ENCODE results near the gene ATOSA.

The ATOSA gene

DNA sequence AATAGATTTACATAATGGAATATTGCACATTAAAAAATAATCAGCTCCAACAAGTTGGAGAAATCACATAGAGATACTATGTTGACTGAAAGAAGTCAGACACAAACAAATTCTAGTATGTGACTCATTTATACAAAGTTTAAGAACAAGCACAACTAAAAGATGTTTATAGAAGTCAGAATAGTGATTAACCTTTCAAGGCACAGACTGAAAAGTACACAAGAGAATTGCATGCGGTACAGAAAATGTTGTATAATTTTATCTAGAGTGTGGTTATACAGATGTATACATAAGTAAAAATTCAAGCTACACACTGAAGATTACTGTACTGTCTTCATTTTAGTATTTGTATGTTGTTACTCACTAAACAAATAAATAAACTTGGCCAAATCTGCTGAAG, 19.3 kb upstream of the ATOSA start:
- Histone ChIP-seq H4K20me1 (ENCODE audit: control insufficient read depth, insufficient read depth, low read depth, low read length) (no peaks in the 10 kb centered on the region), H3K79me2 (ENCODE audit: control insufficient read depth, low read length) (peaks cover 34% of the 10 kb centered on the region), H3K27ac (ENCODE audit: low read depth, low read length) (no peak overlapping the region), H3K4me1 (ENCODE audit: control insufficient read depth, low read length) (peaks cover 72% of the 10 kb centered on the region), H3K4me3 (ENCODE audit: low read length) (no peak overlapping the region), H3F3A (ENCODE audit: control insufficient read depth, insufficient read depth) (0 out of 2 replicates have a peak, but pooled peaks cover 3% of the 10 kb centered on the region), H3K27me3 (ENCODE audit: control insufficient read depth, low read length) (no peaks in the 10 kb centered on the region), H3K4me2 (ENCODE audit: low read length) (no peak overlapping the region), H3K9me2 (replicated peaks; ENCODE audit: control insufficient read depth, low read length) (no peaks in the 10 kb centered on the region), H3K36me3 (ENCODE audit: control insufficient read depth, low read length) (peaks cover 3% of the 10 kb centered on the region; the same call in 1 of the 2 replicates), H3K9me3 (ENCODE audit: control insufficient read depth, insufficient read depth, low read length) (no peaks in the 10 kb centered on the region)
- TF ChIP-seq EZH2phosphoT487 (IDR thresholded peaks at IDR 0.05; ENCODE audit: borderline replicate concordance, low read length) (no peak), CTCF (IDR thresholded peaks at IDR 0.05; ENCODE audit: low read depth, low read length, poor library complexity, severe bottlenecking) (no peak)

DNA sequence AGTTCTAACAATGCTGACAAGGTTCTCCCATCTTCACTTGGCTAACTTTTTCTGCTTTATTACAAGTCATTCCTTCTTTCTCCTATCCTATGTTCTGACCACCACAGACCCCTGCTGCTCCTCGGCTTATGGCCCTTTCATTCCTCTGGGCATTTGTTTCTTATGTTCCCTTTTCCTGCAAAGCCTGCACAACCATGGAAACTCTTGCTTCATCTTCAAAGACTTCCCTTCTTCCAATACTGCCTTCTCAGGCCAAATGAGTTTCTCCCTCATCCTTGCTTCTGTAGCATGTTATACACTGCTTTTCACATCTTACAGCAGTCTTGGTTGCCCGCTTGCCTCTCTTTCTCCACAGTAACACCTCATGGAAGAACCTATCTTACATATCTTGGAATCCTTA, 17.9 kb upstream of the ATOSA start:
- TF ChIP-seq CTCF (IDR thresholded peaks at IDR 0.05; ENCODE audit: low read depth, low read length, poor library complexity, severe bottlenecking) (no peak), EZH2phosphoT487 (IDR thresholded peaks at IDR 0.05; ENCODE audit: borderline replicate concordance, low read length) (no peak)
- Histone ChIP-seq H3K4me2 (ENCODE audit: low read length) (no peak overlapping the region), H3K27me3 (ENCODE audit: control insufficient read depth, low read length) (no peaks in the 10 kb centered on the region), H3K36me3 (ENCODE audit: control insufficient read depth, low read length) (no peaks in the 10 kb centered on the region; the same call in 1 of the 2 replicates), H3F3A (ENCODE audit: control insufficient read depth, insufficient read depth) (0 out of 2 replicates have a peak, but pooled peaks cover 3% of the 10 kb centered on the region), H3K9me2 (replicated peaks; ENCODE audit: control insufficient read depth, low read length) (no peaks in the 10 kb centered on the region), H3K4me3 (ENCODE audit: low read length) (no peak overlapping the region), H4K20me1 (ENCODE audit: control insufficient read depth, insufficient read depth, low read depth, low read length) (no peaks in the 10 kb centered on the region), H3K9me3 (ENCODE audit: control insufficient read depth, insufficient read depth, low read length) (no peaks in the 10 kb centered on the region), H3K4me1 (ENCODE audit: control insufficient read depth, low read length) (peaks cover 67% of the 10 kb centered on the region), H3K27ac (ENCODE audit: low read depth, low read length) (no peak overlapping the region), H3K79me2 (ENCODE audit: control insufficient read depth, low read length) (peaks cover 20% of the 10 kb centered on the region)

GRCh38 chr15:52695154-52695553, 16.0 kb upstream of the ATOSA start:
- TF ChIP-seq CTCF (IDR thresholded peaks at IDR 0.05; ENCODE audit: low read depth, low read length, poor library complexity, severe bottlenecking), result no peak
- TF ChIP-seq EZH2phosphoT487 (IDR thresholded peaks at IDR 0.05; ENCODE audit: borderline replicate concordance, low read length), result no peak
- H3K36me3 ChIP-seq (ENCODE audit: control insufficient read depth, low read length), result peaks cover 6% of the 10 kb centered on the region

More at GRCh38 chr15:52695154-52695553, 16.0 kb upstream of the ATOSA start:
- no peaks in the 10 kb centered on the region; the same call in 1 of the 2 replicates for H3K9me2 ChIP-seq (replicated peaks; ENCODE audit: control insufficient read depth, low read length)
- H3F3A ChIP-seq (ENCODE audit: control insufficient read depth, insufficient read depth), result 0 out of 2 replicates have a peak, but pooled peaks cover 3% of the 10 kb centered on the region
- no peaks in the 10 kb centered on the region for H3K27me3 ChIP-seq (ENCODE audit: control insufficient read depth, low read length)
- peaks cover 48% of the 10 kb centered on the region for H3K4me1 ChIP-seq (ENCODE audit: control insufficient read depth, low read length)
- no peaks in the 10 kb centered on the region for H4K20me1 ChIP-seq (ENCODE audit: control insufficient read depth, insufficient read depth, low read depth, low read length)
- H3K4me3 ChIP-seq (ENCODE audit: low read length), result no peak overlapping the region
- H3K27ac ChIP-seq (ENCODE audit: low read depth, low read length), result no peak overlapping the region
- peaks cover 4% of the 10 kb centered on the region; the same call in 1 of the 2 replicates for H3K79me2 ChIP-seq (ENCODE audit: control insufficient read depth, low read length)
- H3K9me3 ChIP-seq (ENCODE audit: control insufficient read depth, insufficient read depth, low read length), result no peaks in the 10 kb centered on the region
- no peak overlapping the region for H3K4me2 ChIP-seq (ENCODE audit: low read length)

Data from DOHH2 (cell line).